K562 (cell line): ENCODE data around the gene AKAP10. TPM values are rescaled to one million over a fixed set of nuclear protein-coding genes. Genes with fewer than 3 reads are reported as not detected.

Experiments used
- ASH1L ChIP-seq: fragments of 450-650 bp; IDR thresholded peaks from 2 replicates; pipeline ENCODE4 v1.6.1; 2018; ENCODE audit warnings: borderline replicate concordance, mild to moderate bottlenecking, low read depth; ENCODE audit not compliant: partially characterized antibody
- BRF1 ChIP-seq: IDR thresholded peaks from 3 replicates; pipeline ENCODE4 v1.6.1; 2011; ENCODE audit warnings: borderline replicate concordance, mild to moderate bottlenecking; ENCODE audit not compliant: insufficient read length; ENCODE audit errors: extremely low read depth
- CEBPZ ChIP-seq: fragments of 150-350 bp; IDR thresholded peaks from 2 replicates; pipeline ENCODE4 v1.6.1; 2014; ENCODE audit warnings: low read depth, mild to moderate bottlenecking, low read length, borderline replicate concordance
- FOXA3 ChIP-seq, 2 experiments: fragments of 450-650 bp in 1 of 2; sonication (generic) in 1 of 2; formaldehyde crosslinking; IDR thresholded peaks in 1 of 2; conservative IDR thresholded peaks in 1 of 2; 2 replicates each; pipeline versions ENCODE4 v1.4.0 to v1.8.0; 2020 to 2022; ENCODE audit warnings: mild to moderate bottlenecking in 2 of 2, missing genetic modification reagents in 1 of 2
- MGA ChIP-seq: fragments of 450-650 bp; IDR thresholded peaks from 2 replicates; pipeline ENCODE4 v1.6.1; 2016; ENCODE audit warnings: mild to moderate bottlenecking, moderate library complexity
- RFX1 ChIP-seq: fragments of 450-650 bp; IDR thresholded peaks from 2 replicates; pipeline ENCODE4 v1.6.1; 2016; ENCODE audit warnings: mild to moderate bottlenecking, moderate library complexity
- VEZF1 ChIP-seq: fragments of 200-800 bp; sonication (Bioruptor generic); IDR thresholded peaks from 2 replicates; pipeline ENCODE4 v1.6.1; 2017; ENCODE audit warnings: missing genetic modification characterization, missing compliant biosample characterization
- ZNF212 ChIP-seq: fragments of 450-650 bp; formaldehyde crosslinking; IDR thresholded peaks from 2 replicates; pipeline ENCODE4 v1.4.0; 2020; ENCODE audit warnings: mild to moderate bottlenecking
- polyA plus RNA-seq, 8 experiments: library from polyadenylated mRNA; depleted of rRNA in 4 of 8; stranded (reverse) in 5 of 8; unstranded in 3 of 8; fragments of >200 nt; fragmentation: Nextera tagmentation in 2 of 8; fragmentation: Illumina TruSeq in 1 of 8; extraction: Ambion mirVana in 2 of 8; extraction: Trizol in 1 of 8; gene quantifications; 2 replicates each; pipeline versions ENCODE4 v1.2.1 to v1.2.3, GENCODE V29; 2011 to 2014; ENCODE audit warnings: inconsistent platforms in 1 of 8, missing spikeins in 1 of 8
- total RNA-seq, 7 experiments: library from RNA; depleted of rRNA in 6 of 7; stranded (reverse); fragments of >200 nt in 6 of 7; fragmentation: Illumina TruSeq in 2 of 7; extraction: Trizol in 2 of 7; gene quantifications; 2 replicates each; pipeline versions ENCODE4 v1.2.1 to v1.2.3, GENCODE V29; 2011 to 2021; ENCODE audit warnings: low replicate concordance in 1 of 7

The AKAP10 gene
- total and polyA plus RNA-seq, 9 of the 15 experiments (the other 6 are each of a cell fraction or from before 2014, with no cell fraction given), result 4.0 to 20.3 (median 8.2) TPM

DNA sequence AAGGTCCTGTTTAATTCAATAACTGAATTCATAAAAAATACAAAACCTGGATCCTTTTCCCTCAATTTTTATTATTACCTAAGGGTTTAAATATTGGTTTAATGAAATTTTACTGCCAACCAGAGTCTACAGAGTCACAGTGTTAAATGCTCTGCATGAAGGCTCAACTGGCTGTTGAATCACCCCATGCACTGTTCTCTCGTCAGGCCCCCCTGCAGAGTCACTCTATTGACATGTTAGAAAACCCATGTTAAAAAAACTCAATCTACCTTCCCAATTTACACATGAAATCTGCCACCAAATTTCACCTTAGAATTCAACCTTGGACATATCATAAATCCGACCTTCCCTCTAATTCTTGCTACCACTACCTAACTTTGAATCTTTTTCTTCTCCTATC lies 66.6 kb downstream of the AKAP10 start (continued):
- no peak for TF ChIP-seq MGA
- TF ChIP-seq VEZF1 (CRISPR knock-in tag), result no peak
- TF ChIP-seq FOXA3 (CRISPR knock-in tag; conservative IDR thresholded peaks at IDR 0.05 in 1 of 2, IDR thresholded peaks at IDR 0.05 in 1 of 2), result no peak
- no peak for TF ChIP-seq ASH1L
- no peak for TF ChIP-seq CEBPZ
- TF ChIP-seq RFX1, result no peak
- TF ChIP-seq BRF1, result no peak
- no peak for TF ChIP-seq ZNF212 (CRISPR knock-in tag)
